DOHH2 (cell line): ENCODE data around the gene XRCC4.

ENCODE experiments used
- H3F3A ChIP-seq: fragments of 200-600 bp; sonication (generic), shearing (Covaris generic); 2 replicates; pipeline ENCODE4 v1.6.0; 2016; ENCODE audit warnings: antibody characterized with exemption, mild to moderate bottlenecking; ENCODE audit not compliant: control insufficient read depth, insufficient read depth
- H3K27ac ChIP-seq: fragments of 200-600 bp; sonication (generic); 2 replicates; pipeline ENCODE4 v1.5.1; 2014; ENCODE audit warnings: low read depth, mild to moderate bottlenecking, low read length, moderate library complexity
- H3K27me3 ChIP-seq: fragments of 200-600 bp; sonication (generic); 2 replicates; pipeline ENCODE4 v1.6.1; 2014; ENCODE audit warnings: mild to moderate bottlenecking, low read length, mixed read lengths; ENCODE audit not compliant: control insufficient read depth
- H3K36me3 ChIP-seq: fragments of 200-600 bp; sonication (generic); 2 replicates; pipeline ENCODE4 v1.6.1; 2014; ENCODE audit warnings: mild to moderate bottlenecking, low read length, moderate library complexity, mixed read lengths; ENCODE audit not compliant: control insufficient read depth
- H3K4me1 ChIP-seq: fragments of 200-600 bp; sonication (generic); 2 replicates; pipeline ENCODE4 v1.6.1; 2014; ENCODE audit warnings: mild to moderate bottlenecking, low read length, mixed read lengths; ENCODE audit not compliant: control insufficient read depth
- H3K4me2 ChIP-seq: fragments of 200-600 bp; sonication (generic); 2 replicates; pipeline ENCODE4 v1.6.0; 2014; ENCODE audit warnings: mild to moderate bottlenecking, low read length, moderate library complexity
- H3K4me3 ChIP-seq: fragments of 200-600 bp; sonication (generic); 2 replicates; pipeline ENCODE4 v1.5.1; 2014; ENCODE audit warnings: mild to moderate bottlenecking, low read length, mixed read lengths
- H3K79me2 ChIP-seq: fragments of 200-600 bp; sonication (generic); 2 replicates; pipeline ENCODE4 v1.6.1; 2014; ENCODE audit warnings: mild to moderate bottlenecking, low read length, mixed read lengths; ENCODE audit not compliant: control insufficient read depth
- H3K9me2 ChIP-seq: fragments of 200-600 bp; sonication (generic); replicated peaks from 2 replicates; pipeline ENCODE4 v1.6.1; 2014; ENCODE audit warnings: mild to moderate bottlenecking, low read length, mixed read lengths; ENCODE audit not compliant: control insufficient read depth
- H3K9me3 ChIP-seq: fragments of 200-600 bp; sonication (generic); 2 replicates; pipeline ENCODE4 v1.6.1; 2014; ENCODE audit warnings: antibody characterized with exemption, low read length, mixed read lengths; ENCODE audit not compliant: control insufficient read depth, insufficient read depth
- H4K20me1 ChIP-seq: fragments of 200-600 bp; sonication (generic); 2 replicates; pipeline ENCODE4 v1.6.0; 2014; ENCODE audit warnings: low read depth, mild to moderate bottlenecking, antibody characterized with exemption, low read length, moderate library complexity; ENCODE audit not compliant: control insufficient read depth, insufficient read depth
- CTCF ChIP-seq: fragments of 200-600 bp; sonication (generic); IDR thresholded peaks from one replicate; pipeline ENCODE4 v1.5.1; 2014; ENCODE audit warnings: antibody characterized with exemption, mild to moderate bottlenecking, low read depth, low read length; ENCODE audit not compliant: poor library complexity, severe bottlenecking
- EZH2phosphoT487 ChIP-seq: fragments of 200-600 bp; sonication (generic); IDR thresholded peaks from 2 replicates; pipeline ENCODE4 v1.6.1; 2017; ENCODE audit warnings: borderline replicate concordance, mild to moderate bottlenecking, antibody characterized with exemption, low read length, moderate library complexity, mixed read lengths

The XRCC4 gene

GRCh38 chr5:83082750-83083149, 5.4 kb downstream of the XRCC4 start:
- Histone ChIP-seq H3K79me2 (peaks cover 72% of the 10 kb centered on the region), H3K9me2 (no peaks in the 10 kb centered on the region), H3K4me3 (no peak overlapping the region), H3K4me1 (peaks cover 6% of the 10 kb centered on the region), H3K9me3 (no peaks in the 10 kb centered on the region), H3K27ac (no peak overlapping the region), H3F3A (no peaks in the 10 kb centered on the region), H3K27me3 (no peaks in the 10 kb centered on the region), H3K36me3 (peaks cover 2% of the 10 kb centered on the region; the same call in 1 of the 2 replicates), H4K20me1 (no peaks in the 10 kb centered on the region), H3K4me2 (no peak overlapping the region)
- TF ChIP-seq EZH2phosphoT487: no peak
- no peak for TF ChIP-seq CTCF

GRCh38 chr5:83084336-83084735, 7.0 kb downstream of the XRCC4 start:
- Histone ChIP-seq H3F3A (no peaks in the 10 kb centered on the region), H3K4me2 (no peak overlapping the region), H3K27ac (no peak overlapping the region), H3K27me3 (no peaks in the 10 kb centered on the region), H3K9me2 (no peaks in the 10 kb centered on the region), H4K20me1 (no peaks in the 10 kb centered on the region), H3K4me1 (no peaks in the 10 kb centered on the region), H3K79me2 (peaks cover 64% of the 10 kb centered on the region), H3K36me3 (no peaks in the 10 kb centered on the region), H3K4me3 (no peak overlapping the region), H3K9me3 (no peaks in the 10 kb centered on the region)
- TF ChIP-seq CTCF: no peak
- TF ChIP-seq EZH2phosphoT487: no peak

GRCh38 chr5:83085106-83085505, 7.8 kb downstream of the XRCC4 start:
- Histone ChIP-seq H3K27ac (no peak overlapping the region), H3K4me3 (no peak overlapping the region), H3K79me2 (peaks cover 63% of the 10 kb centered on the region), H3K36me3 (no peaks in the 10 kb centered on the region), H3K9me2 (no peaks in the 10 kb centered on the region), H3K4me1 (no peaks in the 10 kb centered on the region), H3K4me2 (no peak overlapping the region), H3K9me3 (no peaks in the 10 kb centered on the region), H3F3A (no peaks in the 10 kb centered on the region), H3K27me3 (no peaks in the 10 kb centered on the region), H4K20me1 (no peaks in the 10 kb centered on the region)
- TF ChIP-seq EZH2phosphoT487: no peak
- TF ChIP-seq CTCF: no peak

- Histone ChIP-seq H3K9me3 (peaks cover 6% of the 10 kb centered on the region; the same call in 1 of the 2 replicates), H4K20me1 (no peaks in the 10 kb centered on the region), H3K27me3 (no peaks in the 10 kb centered on the region), H3K36me3 (no peaks in the 10 kb centered on the region), H3K4me3 (no peak overlapping the region), H3K79me2 (peaks cover 46% of the 10 kb centered on the region), H3K9me2 (no peaks in the 10 kb centered on the region), H3K4me1 (peaks cover 9% of the 10 kb centered on the region), H3F3A (no peaks in the 10 kb centered on the region), H3K27ac (no peak overlapping the region), H3K4me2 (no peak overlapping the region)
- TF ChIP-seq EZH2phosphoT487 (no peak), CTCF (no peak)
These were observed 12.8 kb downstream of the XRCC4 start for GRCh38 chr5:83090169-83090568.
